ENCODE measurements around the gene TCAF2.
"Not testable (repeated sequence)": the region's sequence is repeated elsewhere in the genome, so short reads cannot be mapped to it uniquely, and the experiment has no call there.

DNA sequence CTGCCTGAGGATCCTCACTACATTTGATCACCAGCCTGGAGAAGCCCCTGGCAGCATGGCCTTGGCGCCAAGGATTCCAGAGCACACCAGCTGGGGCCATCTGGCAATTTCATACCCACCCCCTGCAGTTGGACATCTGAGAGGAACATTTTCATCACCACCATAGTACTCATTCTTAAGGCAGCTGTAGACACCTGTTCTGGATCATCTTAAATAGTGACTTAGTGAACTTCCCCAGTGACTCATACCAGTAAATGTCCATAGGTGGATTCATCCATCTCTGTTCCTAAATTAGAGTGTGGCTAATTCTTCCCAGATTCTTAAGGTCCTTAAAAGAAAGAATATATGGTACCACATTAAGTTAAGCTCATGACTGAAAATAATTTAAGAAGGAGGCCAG is 3.6 kb upstream of the TCAF2 start:
- TF ChIP-seq, protein P1, sequence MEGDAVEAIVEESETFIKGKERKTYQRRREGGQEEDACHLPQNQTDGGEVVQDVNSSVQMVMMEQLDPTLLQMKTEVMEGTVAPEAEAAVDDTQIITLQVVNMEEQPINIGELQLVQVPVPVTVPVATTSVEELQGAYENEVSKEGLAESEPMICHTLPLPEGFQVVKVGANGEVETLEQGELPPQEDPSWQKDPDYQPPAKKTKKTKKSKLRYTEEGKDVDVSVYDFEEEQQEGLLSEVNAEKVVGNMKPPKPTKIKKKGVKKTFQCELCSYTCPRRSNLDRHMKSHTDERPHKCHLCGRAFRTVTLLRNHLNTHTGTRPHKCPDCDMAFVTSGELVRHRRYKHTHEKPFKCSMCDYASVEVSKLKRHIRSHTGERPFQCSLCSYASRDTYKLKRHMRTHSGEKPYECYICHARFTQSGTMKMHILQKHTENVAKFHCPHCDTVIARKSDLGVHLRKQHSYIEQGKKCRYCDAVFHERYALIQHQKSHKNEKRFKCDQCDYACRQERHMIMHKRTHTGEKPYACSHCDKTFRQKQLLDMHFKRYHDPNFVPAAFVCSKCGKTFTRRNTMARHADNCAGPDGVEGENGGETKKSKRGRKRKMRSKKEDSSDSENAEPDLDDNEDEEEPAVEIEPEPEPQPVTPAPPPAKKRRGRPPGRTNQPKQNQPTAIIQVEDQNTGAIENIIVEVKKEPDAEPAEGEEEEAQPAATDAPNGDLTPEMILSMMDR (IDR thresholded peaks at IDR 0.05), result not testable (repeated sequence)
- TF ChIP-seq POLR2A, POLR2AphosphoS5 (IDR thresholded peaks at IDR 0.05): not testable (repeated sequence)
